ENCODE measurements around the gene PPP4C. TPM values are rescaled to one million over a fixed set of nuclear protein-coding genes. Genes with fewer than 3 reads are reported as not detected.
A peak's percentile ranks its signal among the peaks of the same experiment; 100 is the strongest.

The PPP4C gene
- total RNA-seq, 2 donors from 2014 or later, result 101 to 106 TPM

- intact Hi-C loops (cut with DNase I, micrococcal nuclease), result no loop called here
- DNase-seq (peak; percentile 92 to 98), ATAC-seq (peak; percentile 92)
Measured at GRCh38 chr16:30052671-30053372, 23.0 kb upstream of the PPP4C start.

- intact Hi-C loops (cut with DNase I, micrococcal nuclease), result no loop called here
- peak; percentile 7 for ATAC-seq
- DNase-seq, result no peak
Measured at GRCh38 chr16:30053376-30054015, 22.3 kb upstream of the PPP4C start.

- intact Hi-C loops (cut with DNase I, micrococcal nuclease), result no loop called here
- DNase-seq, result no peak
- no peak for ATAC-seq
Measured at GRCh38 chr16:30054451-30054850, 21.3 kb upstream of the PPP4C start.

GRCh38 chr16:30054959-30055553, 20.7 kb upstream of the PPP4C start:
- DNase-seq, result peak; percentile 39 to 68

GRCh38 chr16:30060346-30060745, 15.4 kb upstream of the PPP4C start:
- ATAC-seq (no peak), DNase-seq (no peak)
- intact Hi-C loops (cut with DNase I, micrococcal nuclease), result no loop called here

More at GRCh38 chr16:30054959-30055553, 20.7 kb upstream of the PPP4C start:
- intact Hi-C loops (cut with DNase I, micrococcal nuclease), result no loop called here
- ATAC-seq, result peak; percentile 68

GRCh38 chr16:30060836-30061554, 14.8 kb upstream of the PPP4C start:
- ATAC-seq, result no peak
- no peak for DNase-seq

GRCh38 chr16:30063278-30063892, 12.4 kb upstream of the PPP4C start:
- no peak for ATAC-seq
- no peak for DNase-seq
- intact Hi-C loops (cut with DNase I, micrococcal nuclease), result no loop called here

More at GRCh38 chr16:30060836-30061554, 14.8 kb upstream of the PPP4C start:
- intact Hi-C loops (cut with DNase I, micrococcal nuclease), result no loop called here

- intact Hi-C loops (cut with DNase I, micrococcal nuclease), result no loop called here
- ATAC-seq (peak; percentile 11), DNase-seq (peak; percentile 81 to 83)
Measured at GRCh38 chr16:30063893-30064728, 11.7 kb upstream of the PPP4C start.

GRCh38 chr16:30064729-30065101, 11.1 kb upstream of the PPP4C start:
- DNase-seq, result no peak
- intact Hi-C loops (cut with DNase I, micrococcal nuclease), result no loop called here

GRCh38 chr16:30065102-30065942, 10.5 kb upstream of the PPP4C start, which contains the start of gene ALDOA:
ALDOA (plus strand) TSS chr16:30065760; CDS start chr16:30066898, 1,138 bp downstream.
- ATAC-seq (peak; percentile 79), DNase-seq (peak; percentile 98)
- intact Hi-C loops (cut with DNase I, micrococcal nuclease), result no loop called here

More at GRCh38 chr16:30064729-30065101, 11.1 kb upstream of the PPP4C start:
- ATAC-seq, result no peak

GRCh38 chr16:30065943-30066760, 9.6 kb upstream of the PPP4C start:
- DNase-seq, result no peak
- peak; percentile 17 for ATAC-seq
- intact Hi-C loops (cut with DNase I, micrococcal nuclease), result no loop called here

GRCh38 chr16:30066761-30067583, 8.8 kb upstream of the PPP4C start:
- ATAC-seq, result peak; percentile 10
- DNase-seq, result peak; percentile 54 to 64
- intact Hi-C loops (cut with DNase I, micrococcal nuclease), result no loop called here

- DNase-seq (no peak), ATAC-seq (no peak)
- intact Hi-C loops (cut with DNase I, micrococcal nuclease), result no loop called here
Measured at GRCh38 chr16:30067584-30067916, 8.2 kb upstream of the PPP4C start.

GRCh38 chr16:30068333-30068732, 7.5 kb upstream of the PPP4C start:
- no peak for DNase-seq
- intact Hi-C loops (cut with DNase I, micrococcal nuclease), result no loop called here
- ATAC-seq, result no peak

- DNase-seq, result no peak
- intact Hi-C loops (cut with DNase I, micrococcal nuclease), result no loop called here
- no peak for ATAC-seq
Measured at GRCh38 chr16:30068750-30069610, 6.8 kb upstream of the PPP4C start.

Measured in left colon (tissue), 2 donors.